ENCODE measurements around the gene PDE6A.

Gene PDE6A

DNA sequence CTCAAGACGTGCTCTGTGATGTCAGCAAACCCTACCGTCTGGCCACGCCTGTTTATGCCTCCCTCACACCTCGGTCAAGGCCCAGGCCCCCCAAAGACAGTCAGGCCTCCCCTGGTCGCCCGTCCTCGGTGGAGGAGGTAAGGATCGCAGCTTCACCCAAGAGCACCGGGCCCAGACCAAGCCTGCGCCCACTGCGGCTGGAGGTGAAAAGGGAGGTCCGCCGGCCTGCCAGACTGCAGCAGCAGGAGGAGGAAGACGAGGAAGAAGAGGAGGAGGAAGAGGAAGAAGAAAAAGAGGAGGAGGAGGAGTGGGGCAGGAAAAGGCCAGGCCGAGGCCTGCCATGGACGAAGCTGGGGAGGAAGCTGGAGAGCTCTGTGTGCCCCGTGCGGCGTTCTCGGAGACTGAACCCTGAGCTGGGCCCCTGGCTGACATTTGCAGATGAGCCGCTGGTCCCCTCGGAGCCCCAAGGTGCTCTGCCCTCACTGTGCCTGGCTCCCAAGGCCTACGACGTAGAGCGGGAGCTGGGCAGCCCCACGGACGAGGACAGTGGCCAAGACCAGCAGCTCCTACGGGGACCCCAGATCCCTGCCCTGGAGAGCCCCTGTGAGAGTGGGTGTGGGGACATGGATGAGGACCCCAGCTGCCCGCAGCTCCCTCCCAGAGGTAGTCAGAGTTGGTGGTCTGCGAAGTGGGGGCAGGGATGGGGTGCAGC is 111.3 kb downstream of the PDE6A start:
- DNase-seq (ENCODE audit: low read depth): no peak
- no peak for TF ChIP-seq CTCF (IDR thresholded peaks at IDR 0.05; ENCODE audit: insufficient read depth, low read depth, low read length, missing control alignments)
- H3K4me3 ChIP-seq (ENCODE audit: low read length): no peak overlapping the region

GRCh38 chr5:149832636-149833035 is 112.0 kb downstream of the PDE6A start:
- no peak overlapping the region for H3K4me3 ChIP-seq (ENCODE audit: low read length)
- no peak for TF ChIP-seq CTCF (IDR thresholded peaks at IDR 0.05; ENCODE audit: insufficient read depth, low read depth, low read length, missing control alignments)
- DNase-seq (ENCODE audit: low read depth): no peak

GRCh38 chr5:149831492-149831891 is 113.1 kb downstream of the PDE6A start:
- TF ChIP-seq CTCF (IDR thresholded peaks at IDR 0.05; ENCODE audit: insufficient read depth, low read depth, low read length, missing control alignments): no peak
- H3K4me3 ChIP-seq (ENCODE audit: low read length): no peak overlapping the region
- peak; percentile 66 for DNase-seq (ENCODE audit: low read depth)

DNA sequence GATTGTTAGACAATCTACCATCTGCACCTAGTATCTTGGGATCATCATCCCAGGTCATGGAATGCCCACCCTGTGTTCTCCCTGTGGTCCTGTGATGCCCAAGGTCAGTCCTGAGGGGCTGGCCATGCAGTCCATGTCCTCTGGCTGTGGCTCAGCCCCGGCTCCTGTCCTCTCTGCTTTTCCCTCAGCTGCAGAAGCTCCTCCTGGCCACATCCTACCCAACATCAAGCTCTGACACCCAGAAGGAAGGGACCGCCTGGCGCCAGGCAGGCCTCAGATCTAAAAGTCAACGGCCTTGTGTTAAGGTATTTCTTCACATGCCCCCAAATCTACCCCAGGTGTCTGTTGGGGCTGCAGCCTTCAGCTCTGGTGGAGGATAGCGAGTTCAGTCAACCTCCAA is 114.0 kb downstream of the PDE6A start:
- no peak overlapping the region for H3K4me3 ChIP-seq (ENCODE audit: low read length)
- DNase-seq (ENCODE audit: low read depth): no peak
- TF ChIP-seq CTCF (IDR thresholded peaks at IDR 0.05; ENCODE audit: insufficient read depth, low read depth, low read length, missing control alignments): no peak

DNA sequence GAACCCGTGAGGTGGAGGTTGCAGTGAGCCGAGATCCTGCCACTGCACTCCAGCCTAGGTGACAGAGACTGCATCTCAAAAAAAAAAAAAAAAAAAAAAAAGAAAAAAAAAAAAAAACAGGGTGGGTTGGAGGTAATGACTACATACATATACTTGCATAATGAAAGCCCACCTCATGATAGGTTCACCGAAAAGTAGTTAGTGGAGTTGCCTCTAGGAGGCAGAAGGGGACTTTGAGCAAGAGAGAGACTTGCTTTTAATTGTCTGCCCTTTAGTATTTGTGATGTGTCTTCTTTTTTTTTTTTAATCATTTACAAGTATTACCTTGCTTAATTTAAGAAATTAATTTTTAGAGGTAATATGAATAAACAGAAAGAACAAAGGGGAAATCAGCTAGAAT is 114.6 kb downstream of the PDE6A start:
- no peak overlapping the region for H3K4me3 ChIP-seq (ENCODE audit: low read length)
- TF ChIP-seq CTCF (IDR thresholded peaks at IDR 0.05; ENCODE audit: insufficient read depth, low read depth, low read length, missing control alignments): peak; percentile 20
- DNase-seq (ENCODE audit: low read depth): no peak

- TF ChIP-seq CTCF (IDR thresholded peaks at IDR 0.05; ENCODE audit: insufficient read depth, low read depth, low read length, missing control alignments): peak; percentile 90
- peak; percentile 95 for DNase-seq (ENCODE audit: low read depth)
- H3K4me3 ChIP-seq (ENCODE audit: low read length): no peak overlapping the region
Observed at GRCh38 chr5:149828161-149829011, 116.2 kb downstream of the PDE6A start.
